ENCODE results near the gene GABARAP.

GABARAP gene

GRCh38 chr17:7221278-7222092, 20.8 kb downstream of the GABARAP start:
- DNase-seq = no peak

- DNase-seq = peak; percentile 70
Observed at GRCh38 chr17:7220593-7221277, 21.5 kb downstream of the GABARAP start.

GRCh38 chr17:7219812-7220592, 22.2 kb downstream of the GABARAP start, which contains the start of the genes ACADVL and DLG4:
ACADVL (plus strand) TSS chr17:7219938; CDS start chr17:7219985, 47 bp downstream.
DLG4 (minus strand) TSS chr17:7219836.
- DNase-seq = peak; percentile 93

- DNase-seq = no peak
Observed at GRCh38 chr17:7219229-7219811, 22.9 kb downstream of the GABARAP start.

GRCh38 chr17:7218758-7219157, 23.5 kb downstream of the GABARAP start:
- DNase-seq = no peak

GRCh38 chr17:7218166-7218565, 24.1 kb downstream of the GABARAP start:
- no peak for DNase-seq

- peak; percentile 40 for DNase-seq
Observed at GRCh38 chr17:7217113-7217987, 24.9 kb downstream of the GABARAP start.

- DNase-seq = no peak
Observed at GRCh38 chr17:7216242-7217112, 25.8 kb downstream of the GABARAP start.

- DNase-seq = no peak
Observed at GRCh38 chr17:7215652-7216180, 26.5 kb downstream of the GABARAP start.

- no peak for DNase-seq
Observed at GRCh38 chr17:7215136-7215638, 27.1 kb downstream of the GABARAP start.

GRCh38 chr17:7214300-7215135, 27.7 kb downstream of the GABARAP start:
- peak; percentile 100 for DNase-seq

- DNase-seq = peak; percentile 73
Observed at GRCh38 chr17:7213895-7214299, 28.4 kb downstream of the GABARAP start.

GRCh38 chr17:7211491-7212273, 30.6 kb downstream of the GABARAP start:
- no peak for DNase-seq

- DNase-seq = no peak
Observed at GRCh38 chr17:7208754-7209460, 33.3 kb downstream of the GABARAP start.

- DNase-seq = no peak
Observed at GRCh38 chr17:7208027-7208571, 34.1 kb downstream of the GABARAP start.

- DNase-seq = no peak
Observed at GRCh38 chr17:7207120-7208001, 34.9 kb downstream of the GABARAP start.
